ENCODE data around the gene PRRX2.
"Not testable (repeated sequence)": the region's sequence is repeated elsewhere in the genome, so short reads cannot be mapped to it uniquely, and the experiment has no call there.

DNA sequence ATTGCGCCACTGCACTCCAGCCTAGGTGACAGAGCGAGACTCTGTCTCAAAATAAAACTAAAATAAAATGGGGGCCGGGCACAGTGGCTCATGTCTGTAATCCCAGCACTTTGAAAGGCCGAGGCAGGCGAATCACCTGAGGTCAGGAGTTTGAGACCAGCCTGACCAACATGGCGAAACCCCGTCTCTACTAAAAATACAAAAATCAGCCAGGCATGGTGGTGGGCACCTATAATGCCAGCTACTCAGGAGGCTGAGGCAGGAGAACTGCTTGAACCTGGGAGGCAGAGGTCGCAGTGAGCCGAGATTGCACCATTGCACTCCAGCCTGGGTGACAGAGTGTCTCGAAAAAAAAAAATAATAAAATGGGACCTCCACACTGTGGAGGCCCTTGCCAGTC, 29.1 kb upstream of the PRRX2 start:
- not testable (repeated sequence) for TF ChIP-seq CTCF, POLR2AphosphoS5, EP300, POLR2A (IDR thresholded peaks at IDR 0.05)

Measured in sigmoid colon (tissue), 4 donors.